ENCODE data around the gene TPCN2.

DNA sequence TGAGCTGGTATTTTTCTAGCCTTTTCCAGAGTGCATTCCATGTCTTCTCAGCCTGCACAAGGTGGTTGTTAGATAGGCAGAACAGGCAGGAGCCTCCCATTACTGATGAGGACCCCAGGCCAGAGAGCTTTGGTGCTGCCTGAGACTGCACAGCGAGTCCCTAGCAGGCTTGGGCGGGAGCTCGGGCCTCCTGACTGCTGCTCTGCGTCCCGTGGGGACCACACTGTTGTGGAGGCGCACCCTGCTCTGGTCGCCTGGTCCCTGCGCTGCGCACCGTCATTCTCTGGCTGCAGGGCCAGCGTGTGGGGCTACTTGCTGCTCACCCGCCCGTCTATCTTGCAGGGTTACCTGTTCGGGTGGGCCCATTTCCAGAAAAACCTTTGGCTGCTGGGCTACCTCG lies 8.5 kb downstream of the TPCN2 start:
- TF ChIP-seq, protein P1, sequence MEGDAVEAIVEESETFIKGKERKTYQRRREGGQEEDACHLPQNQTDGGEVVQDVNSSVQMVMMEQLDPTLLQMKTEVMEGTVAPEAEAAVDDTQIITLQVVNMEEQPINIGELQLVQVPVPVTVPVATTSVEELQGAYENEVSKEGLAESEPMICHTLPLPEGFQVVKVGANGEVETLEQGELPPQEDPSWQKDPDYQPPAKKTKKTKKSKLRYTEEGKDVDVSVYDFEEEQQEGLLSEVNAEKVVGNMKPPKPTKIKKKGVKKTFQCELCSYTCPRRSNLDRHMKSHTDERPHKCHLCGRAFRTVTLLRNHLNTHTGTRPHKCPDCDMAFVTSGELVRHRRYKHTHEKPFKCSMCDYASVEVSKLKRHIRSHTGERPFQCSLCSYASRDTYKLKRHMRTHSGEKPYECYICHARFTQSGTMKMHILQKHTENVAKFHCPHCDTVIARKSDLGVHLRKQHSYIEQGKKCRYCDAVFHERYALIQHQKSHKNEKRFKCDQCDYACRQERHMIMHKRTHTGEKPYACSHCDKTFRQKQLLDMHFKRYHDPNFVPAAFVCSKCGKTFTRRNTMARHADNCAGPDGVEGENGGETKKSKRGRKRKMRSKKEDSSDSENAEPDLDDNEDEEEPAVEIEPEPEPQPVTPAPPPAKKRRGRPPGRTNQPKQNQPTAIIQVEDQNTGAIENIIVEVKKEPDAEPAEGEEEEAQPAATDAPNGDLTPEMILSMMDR (IDR thresholded peaks at IDR 0.05) = no peak
- no peak for TF ChIP-seq POLR2A (IDR thresholded peaks at IDR 0.05)
